HEK293 (cell line): ENCODE measurements around the gene NEK9.
A peak's percentile ranks its signal among the peaks of the same experiment; 100 is the strongest.

ENCODE experiments used
- ATF2 ChIP-seq: fragments of 450-650 bp; formaldehyde crosslinking; IDR thresholded peaks from 2 replicates; pipeline ENCODE4 v1.5.1; 2016; ENCODE audit warnings: missing biosample characterization, missing genetic modification characterization, low read depth
- CTCF ChIP-seq: fragments of 450-650 bp; formaldehyde crosslinking; IDR thresholded peaks from 2 replicates; pipeline ENCODE4 v1.5.1; 2016; ENCODE audit warnings: missing biosample characterization, missing genetic modification characterization
- EGR2 ChIP-seq: fragments of 450-650 bp; formaldehyde crosslinking; IDR thresholded peaks from 2 replicates; pipeline ENCODE4 v1.5.1; 2016; ENCODE audit warnings: low read depth, missing biosample characterization, missing genetic modification characterization
- IKZF3 ChIP-seq: fragments of 450-650 bp; IDR thresholded peaks from 2 replicates; pipeline ENCODE4 v1.5.0; 2018; ENCODE audit warnings: missing biosample characterization, mild to moderate bottlenecking, missing genetic modification characterization, moderate library complexity
- MYNN ChIP-seq: fragments of 450-650 bp; formaldehyde crosslinking; IDR thresholded peaks from 2 replicates; pipeline ENCODE4 v1.5.1; 2016; ENCODE audit warnings: missing biosample characterization, missing genetic modification characterization, borderline replicate concordance
- TRIM28 ChIP-seq: IDR thresholded peaks from 2 replicates; pipeline ENCODE4 v1.6.1; 2011; ENCODE audit warnings: low read length, control low read depth, borderline replicate concordance
- YY1 ChIP-seq: fragments of 450-650 bp; formaldehyde crosslinking; IDR thresholded peaks from 2 replicates; pipeline ENCODE4 v1.5.1; 2018; ENCODE audit warnings: missing biosample characterization, missing genetic modification characterization
- ZNF530 ChIP-seq: fragments of 450-650 bp; formaldehyde crosslinking; IDR thresholded peaks from 2 replicates; pipeline ENCODE4 v1.5.1; 2016; ENCODE audit warnings: low read depth, missing biosample characterization, missing genetic modification characterization
- ZNF792 ChIP-seq: fragments of 450-650 bp; formaldehyde crosslinking; IDR thresholded peaks from 2 replicates; pipeline ENCODE4 v1.5.1; 2016; ENCODE audit warnings: missing biosample characterization, missing genetic modification characterization

GRCh38 chr14:75128596-75128990, 1.7 kb upstream of the NEK9 start:
- TF ChIP-seq YY1 (tag by site-specific recombination) (no peak), ATF2 (tag by site-specific recombination) (no peak), CTCF (tag by site-specific recombination) (no peak), TRIM28 (no peak), EGR2 (tag by site-specific recombination) (no peak), ZNF792 (no peak), ZNF530 (tag by site-specific recombination) (no peak), MYNN (tag by site-specific recombination) (no peak), IKZF3 (tag by site-specific recombination) (peak; percentile 60; the same call in 1 of the 2 replicates)
